H9 (cell line): ENCODE measurements around the gene DENND5A. TPM values are rescaled to one million over a fixed set of nuclear protein-coding genes. Genes with fewer than 3 reads are reported as not detected.
A peak's percentile ranks its signal among the peaks of the same experiment; 100 is the strongest.

ENCODE experiments used
- DNase-seq: peaks from one replicate; pipeline ENCODE4 v3.0.0-alpha.2; 2017
- H2AFZ ChIP-seq: one replicate; pipeline ENCODE4 v1.6.1; 2013; ENCODE audit warnings: mild to moderate bottlenecking, low read length, control low read depth, moderate library complexity
- H2AK5ac ChIP-seq: 2 replicates; pipeline ENCODE4 v1.6.1; 2013; ENCODE audit warnings: low read length, control low read depth, mixed read lengths; ENCODE audit not compliant: insufficient read length
- H2BK120ac ChIP-seq: one replicate; pipeline ENCODE4 v1.6.1; 2013; ENCODE audit warnings: low read depth, mild to moderate bottlenecking, low read length, control low read depth, inconsistent platforms; ENCODE audit not compliant: poor library complexity, severe bottlenecking
- H2BK12ac ChIP-seq: 2 replicates; pipeline ENCODE4 v1.6.1; 2013; ENCODE audit warnings: low read length, control low read depth, mixed read lengths, low read depth; ENCODE audit not compliant: insufficient read length
- H2BK15ac ChIP-seq: 2 replicates; pipeline ENCODE4 v1.6.1; 2013; ENCODE audit warnings: low read depth, low read length, control low read depth
- H2BK20ac ChIP-seq: one replicate; pipeline ENCODE4 v1.6.1; 2013; ENCODE audit warnings: low read depth, mild to moderate bottlenecking, low read length, control low read depth, inconsistent platforms; ENCODE audit not compliant: poor library complexity, severe bottlenecking
- H2BK5ac ChIP-seq: 2 replicates; pipeline ENCODE4 v1.6.1; 2013; ENCODE audit warnings: low read length, control low read depth, mixed read lengths; ENCODE audit not compliant: insufficient read length
- H3K14ac ChIP-seq: 2 replicates; pipeline ENCODE4 v1.6.1; 2013; ENCODE audit warnings: low read length, control low read depth; ENCODE audit not compliant: insufficient read depth
- H3K18ac ChIP-seq: 2 replicates; pipeline ENCODE4 v1.6.1; 2013; ENCODE audit warnings: low read depth, mild to moderate bottlenecking, mixed read lengths, low read length, control low read depth; ENCODE audit not compliant: insufficient read length
- H3K23ac ChIP-seq: 2 replicates; pipeline ENCODE4 v1.6.1; 2013; ENCODE audit warnings: low read length, control low read depth, mixed read lengths, low read depth; ENCODE audit not compliant: insufficient read length
- H3K23me2 ChIP-seq: 2 replicates; pipeline ENCODE4 v1.6.1; 2013; ENCODE audit warnings: low read depth, mild to moderate bottlenecking, mixed read lengths, low read length, control low read depth; ENCODE audit not compliant: insufficient read length, poor library complexity, severe bottlenecking
- H3K27ac ChIP-seq: 2 replicates; pipeline ENCODE4 v1.5.1; 2013; ENCODE audit warnings: low read length, control low read depth, mixed read lengths, low read depth; ENCODE audit not compliant: insufficient read length
- H3K27me3 ChIP-seq: 2 replicates; pipeline ENCODE4 v1.6.1; 2013; ENCODE audit warnings: low read length, control low read depth, inconsistent platforms; ENCODE audit not compliant: insufficient read depth
- H3K4ac ChIP-seq: 2 replicates; pipeline ENCODE4 v1.6.1; 2013; ENCODE audit warnings: low read depth, mild to moderate bottlenecking, control low read depth, inconsistent platforms, low read length, moderate library complexity
- H3K4me1 ChIP-seq: 2 replicates; pipeline ENCODE4 v1.6.1; 2013; ENCODE audit warnings: low read length, control low read depth, inconsistent platforms; ENCODE audit not compliant: insufficient read depth
- H3K4me2 ChIP-seq: 2 replicates; pipeline ENCODE4 v1.6.1; 2013; ENCODE audit warnings: low read length, control low read depth, mixed read lengths; ENCODE audit not compliant: insufficient read length, insufficient read depth
- H3K56ac ChIP-seq: 2 replicates; pipeline ENCODE4 v1.6.1; 2013; ENCODE audit warnings: low read depth, mild to moderate bottlenecking, mixed read lengths, low read length, control low read depth; ENCODE audit not compliant: insufficient read length
- H3K79me1 ChIP-seq: 2 replicates; pipeline ENCODE4 v1.6.1; 2013; ENCODE audit warnings: low read depth, mild to moderate bottlenecking, moderate library complexity, low read length, control low read depth, inconsistent platforms; ENCODE audit not compliant: insufficient read depth, poor library complexity, severe bottlenecking
- H3K79me2 ChIP-seq: 2 replicates; pipeline ENCODE4 v1.6.1; 2013; ENCODE audit warnings: low read length, control low read depth, inconsistent platforms; ENCODE audit not compliant: insufficient read depth
- H3K9ac ChIP-seq: 2 replicates; pipeline ENCODE4 v1.6.1; 2013; ENCODE audit warnings: low read length, control low read depth, mixed read lengths; ENCODE audit not compliant: insufficient read length; ENCODE audit errors: extremely low read depth
- H3K9me3 ChIP-seq: one replicate; pipeline ENCODE4 v1.6.1; 2013; ENCODE audit warnings: low read depth, low read length, inconsistent platforms; ENCODE audit not compliant: control insufficient read depth
- H3T11ph ChIP-seq: one replicate; pipeline ENCODE4 v1.6.1; 2013; ENCODE audit warnings: mild to moderate bottlenecking, low read length, control low read depth, inconsistent platforms
- H4K20me1 ChIP-seq: one replicate; pipeline ENCODE4 v1.6.1; 2013; ENCODE audit not compliant: control insufficient read depth, insufficient read length, insufficient read depth
- H4K5ac ChIP-seq: 2 replicates; pipeline ENCODE4 v1.6.1; 2013; ENCODE audit warnings: low read depth, mild to moderate bottlenecking, mixed read lengths, low read length, control low read depth; ENCODE audit not compliant: insufficient read length
- H4K8ac ChIP-seq: replicated peaks from 2 replicates; pipeline ENCODE4 v1.6.1; 2013; ENCODE audit warnings: low read length, control low read depth, mixed read lengths, low read depth; ENCODE audit not compliant: insufficient read length
- H4K91ac ChIP-seq: 2 replicates; pipeline ENCODE4 v1.6.1; 2013; ENCODE audit warnings: low read depth, mild to moderate bottlenecking, moderate library complexity, mixed read lengths, low read length, control low read depth; ENCODE audit not compliant: insufficient read length
- H3K27ac Mint-ChIP-seq, 3 experiments: 2 replicates in 2 of 3; 3 replicates in 1 of 3; pipeline ENCODE4 v1.8.0; 2020 to 2021; ENCODE audit warnings: mixed read lengths in 3 of 3, mild to moderate bottlenecking in 1 of 3, moderate library complexity in 1 of 3
- H3K27me3 Mint-ChIP-seq: 2 replicates; pipeline ENCODE4 v1.8.0; 2021; ENCODE audit warnings: low read depth, mild to moderate bottlenecking, moderate library complexity, mixed read lengths
- H3K36me3 Mint-ChIP-seq, 3 experiments: 2 replicates in 2 of 3; 3 replicates in 1 of 3; pipeline ENCODE4 v1.8.0; 2020 to 2021; ENCODE audit warnings: low read depth in 3 of 3, mixed read lengths in 3 of 3; ENCODE audit not compliant: insufficient read depth in 1 of 3
- H3K4me1 Mint-ChIP-seq, 2 experiments: 2 replicates each; pipeline ENCODE4 v1.8.0; 2020; ENCODE audit warnings: mixed read lengths in 2 of 2
- H3K4me3 Mint-ChIP-seq, 2 experiments: 2 replicates in 1 of 2; 3 replicates in 1 of 2; pipeline ENCODE4 v1.8.0; 2020 to 2021; ENCODE audit warnings: mild to moderate bottlenecking in 2 of 2, mixed read lengths in 2 of 2, moderate library complexity in 1 of 2
- H3K9me3 Mint-ChIP-seq, 2 experiments: 2 replicates in 1 of 2; 3 replicates in 1 of 2; pipeline ENCODE4 v1.8.0; 2020; ENCODE audit warnings: mild to moderate bottlenecking in 2 of 2, mixed read lengths in 2 of 2, moderate library complexity in 1 of 2
- WGBS: extraction: QIAGEN DNeasy Blood & Tissue Kit; methylation state at CpG from one replicate; pipeline ENCODE4 v1.1.7; 2013; ENCODE audit warnings: missing lambda C conversion rate, low lambda C conversion rate, mixed read lengths; ENCODE audit not compliant: insufficient read length; ENCODE audit errors: extremely low coverage; 5-methylcytosine and 5-hydroxymethylcytosine counted together
- total RNA-seq: library from RNA; stranded (reverse); gene quantifications from 2 replicates; pipeline ENCODE4 v1.2.1, GENCODE V29; 2021
- TF ChIP-seq, protein P1 (sequence below): fragments of 200-600 bp; sonication (generic); conservative IDR thresholded peaks from 3 replicates; pipeline ENCODE4 v1.8.0; 2021; ENCODE audit warnings: antibody characterized with exemption, mild to moderate bottlenecking

Gene DENND5A
- total RNA-seq, 1 experiment from 2014 or later = 59.6 TPM

DNA sequence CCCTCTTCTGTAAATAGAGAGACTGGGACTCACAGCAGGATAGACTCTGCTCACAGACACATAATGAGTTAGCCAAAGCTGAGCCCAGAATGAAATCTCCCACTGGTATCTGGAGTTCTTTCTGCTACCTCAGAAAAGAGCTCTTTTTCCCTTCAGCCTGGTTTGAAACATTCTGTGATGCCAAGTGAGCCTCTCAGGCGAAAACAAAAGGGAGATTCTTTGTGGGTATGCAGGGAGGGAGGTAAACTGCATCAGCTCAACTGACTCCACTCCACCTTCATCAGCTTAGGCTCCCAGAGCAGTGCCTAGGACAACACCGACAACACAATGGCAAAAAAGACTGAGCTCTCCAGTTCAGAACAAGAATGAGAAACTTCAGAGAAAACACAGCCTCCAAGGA is 118.7 kb downstream of the DENND5A start:
- no peak overlapping the region for H2BK20ac ChIP-seq
- DNase-seq = no peak
- no peak overlapping the region for H4K8ac ChIP-seq
- no peak overlapping the region for H3K23ac ChIP-seq
- no peaks in the 10 kb centered on the region for H3K79me2 ChIP-seq
- H3K4me2 ChIP-seq = no peak overlapping the region
- H3K27ac Mint-ChIP-seq = peak overlapping the region in 2 of 3 experiments; percentile 30 to 68; a peak in 4 of 7 replicates
- no peak overlapping the region for H2BK120ac ChIP-seq
- TF ChIP-seq, protein P1, sequence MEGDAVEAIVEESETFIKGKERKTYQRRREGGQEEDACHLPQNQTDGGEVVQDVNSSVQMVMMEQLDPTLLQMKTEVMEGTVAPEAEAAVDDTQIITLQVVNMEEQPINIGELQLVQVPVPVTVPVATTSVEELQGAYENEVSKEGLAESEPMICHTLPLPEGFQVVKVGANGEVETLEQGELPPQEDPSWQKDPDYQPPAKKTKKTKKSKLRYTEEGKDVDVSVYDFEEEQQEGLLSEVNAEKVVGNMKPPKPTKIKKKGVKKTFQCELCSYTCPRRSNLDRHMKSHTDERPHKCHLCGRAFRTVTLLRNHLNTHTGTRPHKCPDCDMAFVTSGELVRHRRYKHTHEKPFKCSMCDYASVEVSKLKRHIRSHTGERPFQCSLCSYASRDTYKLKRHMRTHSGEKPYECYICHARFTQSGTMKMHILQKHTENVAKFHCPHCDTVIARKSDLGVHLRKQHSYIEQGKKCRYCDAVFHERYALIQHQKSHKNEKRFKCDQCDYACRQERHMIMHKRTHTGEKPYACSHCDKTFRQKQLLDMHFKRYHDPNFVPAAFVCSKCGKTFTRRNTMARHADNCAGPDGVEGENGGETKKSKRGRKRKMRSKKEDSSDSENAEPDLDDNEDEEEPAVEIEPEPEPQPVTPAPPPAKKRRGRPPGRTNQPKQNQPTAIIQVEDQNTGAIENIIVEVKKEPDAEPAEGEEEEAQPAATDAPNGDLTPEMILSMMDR = no peak
- H4K20me1 ChIP-seq = no peaks in the 10 kb centered on the region
- no peak overlapping the region for H3K14ac ChIP-seq
- no peak overlapping the region for H2AFZ ChIP-seq
- peaks cover 0 to 5% of the 10 kb centered on the region in 2 experiments; a peak in 1 of 4 replicates for H3K4me1 Mint-ChIP-seq
- peaks cover 28 to 86% (median 78%) of the 10 kb centered on the region in 3 experiments; a peak in 6 of 7 replicates for H3K36me3 Mint-ChIP-seq
- H4K5ac ChIP-seq = no peak overlapping the region
- no peak overlapping the region for H3K4me3 Mint-ChIP-seq
- H3K79me1 ChIP-seq = no peaks in the 10 kb centered on the region
- H3K27ac ChIP-seq = no peak overlapping the region
- no peaks in the 10 kb centered on the region for H3K27me3 ChIP-seq
- no peak overlapping the region for H2BK15ac ChIP-seq
- H3K56ac ChIP-seq = no peak overlapping the region
- H3T11ph ChIP-seq = no peak overlapping the region
- WGBS = no CpG with 5 or more reads among the region's 2 CpGs
- H2BK5ac ChIP-seq = no peak overlapping the region
- no peak overlapping the region for H3K4ac ChIP-seq
- no peaks in the 10 kb centered on the region for H3K27me3 Mint-ChIP-seq
- H2BK12ac ChIP-seq = no peak overlapping the region
- H2AK5ac ChIP-seq = no peak overlapping the region
- H4K91ac ChIP-seq = no peak overlapping the region
- H3K9ac ChIP-seq = no peak overlapping the region
- H3K4me1 ChIP-seq = no peaks in the 10 kb centered on the region
- no peaks in the 10 kb centered on the region for H3K9me3 Mint-ChIP-seq
- H3K18ac ChIP-seq = no peak overlapping the region
- no peaks in the 10 kb centered on the region for H3K23me2 ChIP-seq
- no peaks in the 10 kb centered on the region for H3K9me3 ChIP-seq
